Measurements from ENCODE around the gene SPA17. TPM values are rescaled to one million over a fixed set of nuclear protein-coding genes. Genes with fewer than 3 reads are reported as not detected.

The SPA17 gene
- total RNA-seq, 1 experiment from 2014 or later: 14.0 TPM

- H3K9me2 ChIP-seq (replicated peaks; ENCODE audit: low read length): no peaks in the 10 kb centered on the region
- CTCF ChIA-PET: no interaction called here
- DNase-seq (no peak), ATAC-seq (no peak)
- no peak overlapping the region for H3K4me3 ChIP-seq (ENCODE audit: low read length)
- H4K20me1 ChIP-seq (ENCODE audit: low read length): no peaks in the 10 kb centered on the region
- H3K36me3 ChIP-seq (ENCODE audit: low read depth, low read length): peaks cover 4% of the 10 kb centered on the region; the same call in 1 of the 2 replicates
- H3K9me3 ChIP-seq (ENCODE audit: low read length): no peaks in the 10 kb centered on the region
- H3K79me2 ChIP-seq (ENCODE audit: low read length): no peaks in the 10 kb centered on the region
- H3K4me1 ChIP-seq (ENCODE audit: insufficient read depth, low read length): no peaks in the 10 kb centered on the region
- no peak overlapping the region for H3K4me2 ChIP-seq (ENCODE audit: low read length)
- H3K27ac ChIP-seq (ENCODE audit: low read length): no peak overlapping the region
- TF ChIP-seq EZH2 (IDR thresholded peaks at IDR 0.05; ENCODE audit: low read length, unreplicated experiment): no peak
- TF ChIP-seq EZH2phosphoT487 (IDR thresholded peaks at IDR 0.05; ENCODE audit: borderline replicate concordance, low read length): no peak
- no peak for TF ChIP-seq CTCF (conservative IDR thresholded peaks at IDR 0.05; ENCODE audit: low read depth, low read length)
- no peak overlapping the region for H3K9ac ChIP-seq (ENCODE audit: low read length)
- H3K27me3 ChIP-seq (ENCODE audit: low read length): no peaks in the 10 kb centered on the region
- no TSS peak for BruUV-seq (replicated peaks)
- no peaks in the 10 kb centered on the region for H3F3A ChIP-seq (ENCODE audit: low read length, unreplicated experiment)
- intact Hi-C loops (cut with micrococcal nuclease): no loop called here
- POLR2A ChIA-PET (ENCODE audit: unreplicated experiment): no interaction called here
- no peak overlapping the region for H2AFZ ChIP-seq (ENCODE audit: low read length)
These were observed 11.6 kb upstream of the SPA17 start for GRCh38 chr11:124662106-124662505.

GRCh38 chr11:124663861-124664260 is 9.8 kb upstream of the SPA17 start:
- no peaks in the 10 kb centered on the region for H3K9me2 ChIP-seq (replicated peaks; ENCODE audit: low read length)
- H3K27me3 ChIP-seq (ENCODE audit: low read length): no peaks in the 10 kb centered on the region
- no peaks in the 10 kb centered on the region for H3K9me3 ChIP-seq (ENCODE audit: low read length)
- DNase-seq: no peak
- H2AFZ ChIP-seq (ENCODE audit: low read length): no peak overlapping the region
- peaks cover 4% of the 10 kb centered on the region; the same call in 1 of the 2 replicates for H3K36me3 ChIP-seq (ENCODE audit: low read depth, low read length)
- TF ChIP-seq CTCF (conservative IDR thresholded peaks at IDR 0.05; ENCODE audit: low read depth, low read length) (no peak), EZH2phosphoT487 (IDR thresholded peaks at IDR 0.05; ENCODE audit: borderline replicate concordance, low read length) (no peak)
- BruUV-seq (replicated peaks): no TSS peak
- H3K79me2 ChIP-seq (ENCODE audit: low read length): no peaks in the 10 kb centered on the region
- no peaks in the 10 kb centered on the region for H3F3A ChIP-seq (ENCODE audit: low read length, unreplicated experiment)
- CTCF ChIA-PET: no interaction called here
- no peaks in the 10 kb centered on the region for H3K4me1 ChIP-seq (ENCODE audit: insufficient read depth, low read length)
- H3K27ac ChIP-seq (ENCODE audit: low read length): no peak overlapping the region
- POLR2A ChIA-PET (ENCODE audit: unreplicated experiment): no interaction called here
- no peaks in the 10 kb centered on the region for H4K20me1 ChIP-seq (ENCODE audit: low read length)
- no peak overlapping the region for H3K4me3 ChIP-seq (ENCODE audit: low read length)
- H3K9ac ChIP-seq (ENCODE audit: low read length): no peak overlapping the region
- no peak overlapping the region for H3K4me2 ChIP-seq (ENCODE audit: low read length)
- intact Hi-C loops (cut with micrococcal nuclease): no loop called here
- no peak for ATAC-seq

GRCh38 chr11:124667601-124668000 is 6.1 kb upstream of the SPA17 start:
- DNase-seq (no peak), ATAC-seq (no peak)
- Histone ChIP-seq H3K36me3 (ENCODE audit: low read depth, low read length) (no peaks in the 10 kb centered on the region), H3K4me2 (ENCODE audit: low read length) (no peak overlapping the region), H3K27me3 (ENCODE audit: low read length) (no peaks in the 10 kb centered on the region), H4K20me1 (ENCODE audit: low read length) (no peaks in the 10 kb centered on the region), H3K4me3 (ENCODE audit: low read length) (no peak overlapping the region), H3K79me2 (ENCODE audit: low read length) (peaks cover 2% of the 10 kb centered on the region), H3K9me3 (ENCODE audit: low read length) (no peaks in the 10 kb centered on the region), H3K9me2 (replicated peaks; ENCODE audit: low read length) (no peaks in the 10 kb centered on the region), H2AFZ (ENCODE audit: low read length) (no peak overlapping the region), H3K9ac (ENCODE audit: low read length) (no peak overlapping the region), H3F3A (ENCODE audit: low read length, unreplicated experiment) (no peaks in the 10 kb centered on the region), H3K27ac (ENCODE audit: low read length) (no peak overlapping the region), H3K4me1 (ENCODE audit: insufficient read depth, low read length) (peaks cover 2% of the 10 kb centered on the region)
- ChIA-PET CTCF (no interaction called here), POLR2A (ENCODE audit: unreplicated experiment) (no interaction called here)
- no TSS peak for BruUV-seq (replicated peaks)
- intact Hi-C loops (cut with micrococcal nuclease): no loop called here
- TF ChIP-seq EZH2phosphoT487 (IDR thresholded peaks at IDR 0.05; ENCODE audit: borderline replicate concordance, low read length) (no peak), CTCF (conservative IDR thresholded peaks at IDR 0.05; ENCODE audit: low read depth, low read length) (no peak), EZH2 (IDR thresholded peaks at IDR 0.05; ENCODE audit: low read length, unreplicated experiment) (no peak)

Data from PC-3 (cell line).